Activated naive CD4-positive, alpha-beta T cell (primary cell): Measurements from ENCODE around the gene LBHD2.
A peak's percentile ranks its signal among the peaks of the same experiment; 100 is the strongest.

Source experiments
- DNase-seq, 4 experiments: peaks; one replicate each; lab custom pipeline; 2025; lab: John Stamatoyannopoulos, UW

The LBHD2 gene

GRCh38 chr14:103068351-103069073 lies 15.5 kb upstream of the LBHD2 start:
- no peak for DNase-seq

GRCh38 chr14:103070263-103070885 lies 13.6 kb upstream of the LBHD2 start:
- no peak for DNase-seq

- DNase-seq: no peak
Measured at GRCh38 chr14:103070971-103071542, 13.0 kb upstream of the LBHD2 start.

- no peak for DNase-seq
Measured at GRCh38 chr14:103071544-103072251, 12.3 kb upstream of the LBHD2 start.

GRCh38 chr14:103072595-103073366 lies 11.2 kb upstream of the LBHD2 start:
- no peak for DNase-seq

GRCh38 chr14:103073367-103073875 lies 10.6 kb upstream of the LBHD2 start:
- DNase-seq: no peak

- DNase-seq: no peak
Measured at GRCh38 chr14:103073876-103074728, 9.9 kb upstream of the LBHD2 start.

GRCh38 chr14:103074729-103075367 lies 9.2 kb upstream of the LBHD2 start:
- no peak for DNase-seq

- DNase-seq: peak in 3 of 4 experiments; percentile 39 to 62 (median 51)
Measured at GRCh38 chr14:103078420-103078749, 5.6 kb upstream of the LBHD2 start.

- DNase-seq: no peak
Measured at GRCh38 chr14:103078860-103079587, 5.0 kb upstream of the LBHD2 start.

GRCh38 chr14:103081951-103082350 lies 2.1 kb upstream of the LBHD2 start:
- no peak for DNase-seq

GRCh38 chr14:103085106-103086091 lies 1.4 kb downstream of the LBHD2 start:
- DNase-seq: no peak

GRCh38 chr14:103086771-103087342 lies 2.8 kb downstream of the LBHD2 start:
- DNase-seq: no peak

GRCh38 chr14:103087343-103087835 lies 3.4 kb downstream of the LBHD2 start:
- no peak for DNase-seq

GRCh38 chr14:103088921-103089320 lies 4.9 kb downstream of the LBHD2 start:
- DNase-seq: no peak

GRCh38 chr14:103089386-103090335 lies 5.7 kb downstream of the LBHD2 start:
- DNase-seq: no peak
